Breast epithelium (tissue), 4 donors: Measurements from ENCODE around the gene EZH1. TPM values are rescaled to one million over a fixed set of nuclear protein-coding genes. Genes with fewer than 3 reads are reported as not detected.

Experiments used
- DNase-seq, 2 donors: peaks; one replicate each; pipeline ENCODE4 v3.0.0-alpha.2; 2019; ENCODE audit warnings: low spot score in 2 of 2
- H3K27ac ChIP-seq, 2 donors: fragments of 200-600 bp; sonication (generic) in 1 of 2; one replicate each; pipeline ENCODE4 v1.5.1; 2016 to 2019; ENCODE audit warnings: mild to moderate bottlenecking in 1 of 2
- H3K27me3 ChIP-seq, 2 donors: fragments of 200-600 bp; sonication (generic) in 1 of 2; one replicate each; pipeline versions ENCODE4 v1.5.1 to v1.6.0; 2017 to 2019; ENCODE audit warnings: control low read depth in 1 of 2, mild to moderate bottlenecking in 1 of 2
- H3K36me3 ChIP-seq: fragments of 200-600 bp; one replicate; pipeline ENCODE4 v1.5.1; 2019
- H3K4me1 ChIP-seq, 2 donors: fragments of 200-600 bp; sonication (generic); one replicate each; pipeline ENCODE4 v1.5.1; 2016 to 2019; ENCODE audit warnings: control low read depth in 1 of 2
- H3K4me3 ChIP-seq, 3 donors: fragments of 200-600 bp; sonication (generic); 1 replicate in 2 of 3; 2 replicates in 1 of 3; pipeline ENCODE4 v1.5.1; 2016 to 2019; ENCODE audit warnings: mild to moderate bottlenecking in 3 of 3, moderate library complexity in 2 of 3
- H3K9me3 ChIP-seq, 2 donors: fragments of 200-600 bp; sonication (generic) in 1 of 2; one replicate each; pipeline ENCODE4 v1.5.1; 2016 to 2019; ENCODE audit warnings: control low read depth in 1 of 2
- CTCF ChIP-seq, 3 donors: fragments of 450-650 bp; IDR thresholded peaks; one replicate each; pipeline ENCODE4 v1.5.1; 2016 to 2017; ENCODE audit warnings: antibody characterized with exemption in 3 of 3, mild to moderate bottlenecking in 3 of 3, moderate library complexity in 3 of 3
- POLR2A ChIP-seq: fragments of 450-650 bp; IDR thresholded peaks from one replicate; pipeline ENCODE4 v1.6.1; 2016; ENCODE audit warnings: antibody characterized with exemption, mild to moderate bottlenecking, moderate library complexity
- POLR2AphosphoS5 ChIP-seq, 3 donors: sonication (generic); formaldehyde crosslinking; IDR thresholded peaks; one replicate each; pipeline ENCODE4 v1.6.1; 2017; ENCODE audit warnings: antibody characterized with exemption in 3 of 3
- intact Hi-C: fragments of 100-400 bp; cut with DNase I; formaldehyde crosslinking; loops from one replicate; pipeline ENCODE4 v1.15.1; 2023; ENCODE audit warnings: low total_unique reads
- total RNA-seq, 3 donors: library from RNA; depleted of rRNA; stranded (reverse); fragments of >200 nt; gene quantifications; one replicate each; pipeline ENCODE4 v1.1.0, GENCODE V29; 2016

The EZH1 gene
- total RNA-seq, 3 donors from 2014 or later = 50.8 to 91.1 (median 70.1) TPM

GRCh38 chr17:42690596-42690995 lies 54.2 kb downstream of the EZH1 start:
- TF ChIP-seq POLR2AphosphoS5 (IDR thresholded peaks at IDR 0.05) (no peak), CTCF (IDR thresholded peaks at IDR 0.05) (no peak)
- intact Hi-C loops = no loop called here
- Histone ChIP-seq H3K9me3 (no peaks in the 10 kb centered on the region), H3K4me3 (no peak overlapping the region), H3K27me3 (no peaks in the 10 kb centered on the region), H3K27ac (no peak overlapping the region), H3K36me3 (no peaks in the 10 kb centered on the region), H3K4me1 (no peaks in the 10 kb centered on the region)
- DNase-seq = no peak

- Histone ChIP-seq H3K27ac (no peak overlapping the region), H3K27me3 (no peaks in the 10 kb centered on the region), H3K4me1 (peaks cover 0 to 2% of the 10 kb centered on the region in 2 donors), H3K9me3 (no peaks in the 10 kb centered on the region), H3K36me3 (no peaks in the 10 kb centered on the region), H3K4me3 (no peak overlapping the region)
- TF ChIP-seq POLR2AphosphoS5 (IDR thresholded peaks at IDR 0.05) (no peak), POLR2A (no peak), CTCF (IDR thresholded peaks at IDR 0.05) (no peak)
- DNase-seq = no peak
- intact Hi-C loops = no loop called here
These were observed 57.0 kb downstream of the EZH1 start for GRCh38 chr17:42687707-42688320.

GRCh38 chr17:42686520-42687128 lies 58.2 kb downstream of the EZH1 start:
- no peak for DNase-seq
- Histone ChIP-seq H3K9me3 (no peaks in the 10 kb centered on the region), H3K36me3 (no peaks in the 10 kb centered on the region), H3K27me3 (no peaks in the 10 kb centered on the region), H3K27ac (no peak overlapping the region), H3K4me1 (peaks cover 0 to 5% of the 10 kb centered on the region in 2 donors), H3K4me3 (no peak overlapping the region)
- intact Hi-C loops = no loop called here
- no peak for TF ChIP-seq POLR2A
- TF ChIP-seq POLR2AphosphoS5 (IDR thresholded peaks at IDR 0.05) = no peak
- no peak for TF ChIP-seq CTCF (IDR thresholded peaks at IDR 0.05)

GRCh38 chr17:42685831-42686230 lies 59.0 kb downstream of the EZH1 start:
- intact Hi-C loops = no loop called here
- Histone ChIP-seq H3K36me3 (no peaks in the 10 kb centered on the region), H3K27me3 (no peaks in the 10 kb centered on the region), H3K27ac (no peak overlapping the region), H3K9me3 (no peaks in the 10 kb centered on the region), H3K4me1 (peaks cover 0 to 5% of the 10 kb centered on the region in 2 donors), H3K4me3 (no peak overlapping the region)
- TF ChIP-seq POLR2AphosphoS5 (IDR thresholded peaks at IDR 0.05) = no peak
- no peak for DNase-seq

GRCh38 chr17:42684929-42685556 lies 59.8 kb downstream of the EZH1 start:
- no peak for TF ChIP-seq CTCF (IDR thresholded peaks at IDR 0.05)
- TF ChIP-seq POLR2A = no peak
- no peak for TF ChIP-seq POLR2AphosphoS5 (IDR thresholded peaks at IDR 0.05)
- intact Hi-C loops = no loop called here
- H3K27me3 ChIP-seq = no peaks in the 10 kb centered on the region
- H3K27ac ChIP-seq = no peak overlapping the region
- H3K4me3 ChIP-seq = no peak overlapping the region
- H3K9me3 ChIP-seq = no peaks in the 10 kb centered on the region
- no peaks in the 10 kb centered on the region for H3K36me3 ChIP-seq
- peaks cover 0 to 8% of the 10 kb centered on the region in 2 donors for H3K4me1 ChIP-seq
- DNase-seq = no peak
